HG03457 (cell line): ENCODE results near the gene WDFY1.

Source experiments
- ATAC-seq: cut with Tn5 transposase; IDR thresholded peaks from one replicate; pipeline ENCODE4 v1.9.1; 2021; ENCODE audit warnings: moderate number of reproducible peaks; ENCODE audit not compliant: unreplicated experiment

WDFY1 gene

GRCh38 chr2:223932816-223933800 lies 12.0 kb downstream of the WDFY1 start:
- ATAC-seq: no peak

- ATAC-seq: no peak
Measured at GRCh38 chr2:223930103-223930976, 14.8 kb downstream of the WDFY1 start.

GRCh38 chr2:223929571-223930102 lies 15.5 kb downstream of the WDFY1 start:
- ATAC-seq: no peak

GRCh38 chr2:223928113-223929006 lies 16.8 kb downstream of the WDFY1 start:
- no peak for ATAC-seq

- ATAC-seq: no peak
Measured at GRCh38 chr2:223925106-223925505, 20.0 kb downstream of the WDFY1 start.

- ATAC-seq: no peak
Measured at GRCh38 chr2:223923976-223924375, 21.2 kb downstream of the WDFY1 start.

- no peak for ATAC-seq
Measured at GRCh38 chr2:223922308-223922707, 22.8 kb downstream of the WDFY1 start.

- no peak for ATAC-seq
Measured at GRCh38 chr2:223921204-223921603, 23.9 kb downstream of the WDFY1 start.

- no peak for ATAC-seq
Measured at GRCh38 chr2:223920109-223920508, 25.0 kb downstream of the WDFY1 start.

- no peak for ATAC-seq
Measured at GRCh38 chr2:223918671-223919134, 26.4 kb downstream of the WDFY1 start.

GRCh38 chr2:223916181-223916920 lies 28.8 kb downstream of the WDFY1 start:
- no peak for ATAC-seq

GRCh38 chr2:223915071-223915470 lies 30.1 kb downstream of the WDFY1 start:
- ATAC-seq: no peak

GRCh38 chr2:223914324-223914723 lies 30.8 kb downstream of the WDFY1 start:
- no peak for ATAC-seq

- no peak for ATAC-seq
Measured at GRCh38 chr2:223909001-223909741, 36.0 kb downstream of the WDFY1 start.

GRCh38 chr2:223908304-223908998 lies 36.7 kb downstream of the WDFY1 start:
- no peak for ATAC-seq

GRCh38 chr2:223905996-223906395 lies 39.1 kb downstream of the WDFY1 start:
- no peak for ATAC-seq

- no peak for ATAC-seq
Measured at GRCh38 chr2:223901854-223902253, 43.3 kb downstream of the WDFY1 start.

GRCh38 chr2:223901311-223901710 lies 43.8 kb downstream of the WDFY1 start:
- no peak for ATAC-seq
